GM18907 (cell line): ENCODE results near the gene FAM177A1.
A peak's percentile ranks its signal among the peaks of the same experiment; 100 is the strongest.
"Not testable (repeated sequence)": the region's sequence is repeated elsewhere in the genome, so short reads cannot be mapped to it uniquely, and the experiment has no call there.

ENCODE experiments used
- ATAC-seq: cut with Tn5 transposase; IDR thresholded peaks from one replicate; pipeline ENCODE4 v1.9.1; 2021; ENCODE audit warnings: mild to moderate bottlenecking, moderate library complexity; ENCODE audit not compliant: unreplicated experiment

FAM177A1 gene

DNA sequence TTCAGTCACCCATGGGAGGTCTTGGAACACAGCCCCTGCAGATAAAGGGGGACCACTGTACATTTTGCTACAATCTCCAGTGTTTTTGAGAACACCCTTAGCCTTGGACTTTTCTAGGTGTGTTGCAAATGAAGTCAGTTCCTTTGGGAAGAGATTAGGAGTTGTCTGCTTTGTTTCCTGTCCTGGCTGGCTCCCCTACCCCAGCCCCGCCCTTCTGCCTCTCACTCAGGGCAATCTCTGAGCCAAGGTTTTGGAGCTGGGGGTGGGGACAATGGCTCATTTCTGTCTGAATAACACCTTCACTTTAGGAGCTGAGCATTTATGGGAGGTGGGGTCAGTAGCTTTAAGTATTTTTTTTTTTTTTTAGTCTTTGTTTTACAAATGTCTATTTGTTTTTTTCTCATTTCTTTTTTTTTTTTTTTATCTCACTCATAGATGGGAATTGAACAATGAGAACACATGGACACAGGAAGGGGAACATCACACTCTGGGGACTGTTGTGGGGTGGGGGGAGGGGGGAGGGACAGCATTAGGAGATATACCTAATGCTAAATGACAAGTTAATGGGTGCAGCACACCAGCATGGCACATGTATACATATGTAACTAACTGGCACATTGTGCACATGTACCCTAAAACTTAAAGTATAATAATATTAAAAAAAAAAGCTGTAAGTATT lies 15.2 kb downstream of the FAM177A1 start:
- not testable (repeated sequence) for ATAC-seq

DNA sequence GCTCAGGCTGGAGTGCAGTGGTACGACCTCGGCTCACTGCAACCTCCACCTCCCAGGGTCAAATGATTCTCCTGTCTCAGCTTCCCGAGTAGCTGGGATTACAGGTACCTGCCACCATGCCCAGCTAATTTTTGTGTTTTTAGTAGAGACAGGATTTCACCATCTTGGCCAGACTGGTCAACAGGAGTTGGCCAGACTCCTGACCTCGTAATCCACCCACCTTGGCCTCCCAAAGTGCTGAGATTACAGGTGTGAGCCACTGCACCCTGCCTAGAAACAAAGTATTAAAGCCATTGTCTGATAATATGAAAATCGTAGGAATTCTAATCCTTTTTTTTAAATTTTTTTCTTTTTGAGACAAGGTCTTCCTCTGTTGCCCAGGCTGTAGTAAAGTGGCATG lies 19.7 kb downstream of the FAM177A1 start:
- ATAC-seq: not testable (repeated sequence)

- no peak for ATAC-seq
These were observed 22.4 kb downstream of the FAM177A1 start for GRCh38 chr14:35068238-35069012.

- no peak for ATAC-seq
These were observed 26.2 kb downstream of the FAM177A1 start for GRCh38 chr14:35072226-35072625.

DNA sequence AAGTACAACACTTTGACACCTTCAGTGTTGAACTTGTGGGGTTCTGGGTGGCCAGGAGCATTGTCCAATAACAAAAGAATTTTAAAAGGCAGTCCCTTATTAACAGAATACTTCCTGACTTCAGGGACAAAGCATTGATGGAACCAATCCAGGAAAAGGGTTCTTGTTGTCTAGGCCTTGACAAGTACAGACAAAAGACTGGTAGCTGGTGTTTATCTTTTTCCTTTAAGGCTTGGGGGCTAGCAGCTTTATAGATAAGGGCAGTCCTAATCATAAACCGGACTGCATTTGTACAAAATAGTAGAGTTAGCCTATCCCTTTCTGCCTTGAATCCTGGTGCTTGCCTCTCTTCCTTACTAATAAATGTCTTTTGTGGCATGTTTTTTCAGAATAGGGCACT lies 27.4 kb downstream of the FAM177A1 start:
- no peak for ATAC-seq

DNA sequence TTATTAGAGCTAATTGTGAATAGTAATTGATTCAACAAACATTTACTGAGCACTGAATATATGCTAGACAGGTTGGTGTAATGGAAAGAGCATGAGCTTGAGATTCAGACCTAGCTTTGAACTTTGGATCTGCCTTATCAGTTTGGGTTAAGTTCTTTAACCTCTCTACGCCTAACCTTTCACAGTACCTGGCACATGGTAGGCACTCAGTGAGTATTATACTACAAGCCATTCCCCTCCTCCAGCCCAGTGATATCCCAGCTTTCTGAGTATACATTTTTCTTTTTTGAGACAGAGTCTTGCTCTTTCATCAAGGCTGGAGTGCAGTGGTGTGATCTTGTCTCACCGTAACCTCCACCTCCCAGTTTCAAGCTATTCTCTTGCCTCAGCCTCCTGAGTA lies 32.0 kb downstream of the FAM177A1 start:
- no peak for ATAC-seq

DNA sequence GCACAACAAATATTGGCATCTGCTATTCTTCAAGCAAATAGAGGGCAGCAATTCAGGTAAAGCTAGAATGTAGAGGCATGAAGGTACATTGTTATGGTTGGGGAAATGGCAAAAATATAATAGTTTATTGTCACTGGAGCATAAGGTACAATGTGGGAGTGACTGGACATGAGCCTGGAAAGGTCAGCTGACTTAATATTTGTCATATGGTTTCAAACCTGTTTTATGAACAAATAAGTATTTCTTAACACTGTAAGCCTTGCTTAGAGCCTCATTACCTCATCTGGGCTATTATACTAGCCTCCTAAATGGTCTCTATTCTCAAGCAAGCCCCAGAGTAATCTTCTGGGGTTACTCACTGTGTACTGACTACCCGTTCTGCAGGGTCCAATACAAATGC lies 33.7 kb downstream of the FAM177A1 start:
- no peak for ATAC-seq

DNA sequence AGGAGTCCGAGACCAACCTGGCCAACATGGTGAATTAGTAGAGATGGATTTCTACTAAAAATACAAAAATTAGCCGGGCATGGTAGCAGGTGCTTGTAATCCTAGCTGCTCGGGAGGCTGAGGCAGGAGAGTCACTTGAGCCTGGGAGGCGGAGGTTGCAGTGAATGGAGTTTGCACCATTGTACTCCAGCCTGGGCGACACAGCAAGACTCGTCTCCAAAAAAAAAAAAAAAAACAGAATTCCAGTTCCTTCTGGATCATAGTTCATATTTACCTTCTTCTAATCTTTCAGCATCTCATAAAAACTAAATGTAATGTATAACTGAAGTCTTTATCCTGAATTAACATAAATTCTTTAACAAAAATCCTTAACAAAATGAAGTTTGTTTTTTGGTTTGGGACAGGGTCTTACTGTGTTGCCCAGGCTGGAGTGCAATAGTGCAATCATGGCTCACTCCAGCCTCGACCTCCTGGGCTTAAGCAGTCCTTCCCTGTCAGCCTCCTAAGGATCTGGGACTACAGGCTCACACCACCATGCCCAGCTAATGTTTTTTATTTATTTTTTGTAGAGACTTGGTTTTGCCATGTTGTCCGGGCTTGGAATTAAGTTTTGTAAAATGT lies 37.6 kb downstream of the FAM177A1 start:
- ATAC-seq: no peak

- no peak for ATAC-seq
These were observed 39.4 kb downstream of the FAM177A1 start for GRCh38 chr14:35085441-35085840.

- no peak for ATAC-seq
These were observed 42.4 kb downstream of the FAM177A1 start for GRCh38 chr14:35088514-35088913.

DNA sequence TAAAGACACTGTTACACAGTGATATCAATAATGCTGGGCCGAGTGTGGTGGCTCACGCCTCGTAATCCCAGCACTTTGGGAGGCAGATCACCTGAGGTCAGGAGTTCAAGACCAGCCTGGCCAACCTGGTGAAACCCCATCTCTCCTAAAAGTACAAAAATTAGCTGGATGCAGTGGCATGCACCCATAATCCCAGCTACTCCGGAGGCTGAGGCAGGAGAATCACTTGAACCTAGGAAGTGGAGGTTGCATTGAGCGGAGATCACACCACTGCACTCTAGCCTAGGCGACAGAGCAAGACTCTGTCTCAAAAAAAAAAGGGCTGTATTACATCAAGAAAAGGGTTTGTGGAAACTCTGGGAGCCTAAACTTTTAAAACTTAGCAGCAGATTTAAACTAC lies 48.6 kb downstream of the FAM177A1 start:
- ATAC-seq: not testable (repeated sequence)

GRCh38 chr14:35107866-35108265 lies 61.8 kb downstream of the FAM177A1 start:
- no peak for ATAC-seq

DNA sequence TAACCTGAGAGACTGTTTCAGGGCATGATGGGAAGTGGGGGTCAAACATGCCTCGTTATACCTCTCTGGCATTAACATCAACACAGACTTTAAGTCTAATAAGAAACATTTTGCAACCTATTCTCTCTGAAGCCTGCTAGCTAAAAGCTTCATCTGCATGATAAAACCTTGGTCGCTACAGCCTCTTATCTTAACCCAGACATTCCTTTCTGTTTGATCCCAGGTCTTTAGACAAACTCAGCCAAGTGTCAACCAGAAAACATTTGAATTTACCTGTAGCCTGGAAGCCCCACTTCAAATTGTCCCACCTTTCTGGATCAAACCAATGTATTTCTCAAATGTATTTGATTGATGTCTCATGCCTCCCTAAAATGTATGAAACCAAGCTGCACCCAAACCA lies 66.6 kb downstream of the FAM177A1 start:
- ATAC-seq: no peak

DNA sequence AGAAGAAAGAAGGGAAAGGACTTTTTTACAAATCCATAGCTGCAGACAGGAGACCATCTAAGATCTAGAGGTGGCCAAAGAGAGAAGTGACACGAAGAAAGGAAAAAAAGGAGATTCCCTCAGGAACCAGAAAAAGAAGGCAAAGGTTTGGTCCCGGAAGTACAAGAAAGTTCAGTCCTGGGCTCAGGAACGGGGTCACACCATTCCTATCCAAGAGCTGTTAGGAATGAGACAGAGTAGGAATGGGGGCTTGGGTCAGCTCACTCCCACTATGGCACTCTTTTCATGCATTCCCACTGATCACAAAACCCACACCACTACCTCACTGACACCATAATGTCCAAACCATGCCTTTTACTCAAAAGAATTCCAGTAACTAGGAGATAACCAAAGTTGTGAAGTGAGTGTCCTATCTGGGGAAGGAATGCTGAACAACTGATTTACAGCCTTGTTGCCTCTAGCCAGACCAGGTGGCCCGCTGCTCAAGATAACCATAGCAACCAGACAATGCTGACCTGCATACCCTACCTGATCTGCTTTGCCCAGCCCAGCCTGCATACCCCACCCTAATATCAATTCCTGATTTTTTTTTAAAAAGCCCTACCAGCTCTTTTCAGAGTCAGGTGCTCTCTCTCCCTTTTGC lies 67.4 kb downstream of the FAM177A1 start:
- no peak for ATAC-seq

- no peak for ATAC-seq
These were observed 68.0 kb downstream of the FAM177A1 start for GRCh38 chr14:35114036-35114435.

- no peak for ATAC-seq
These were observed 70.2 kb downstream of the FAM177A1 start for GRCh38 chr14:35116242-35116641.

DNA sequence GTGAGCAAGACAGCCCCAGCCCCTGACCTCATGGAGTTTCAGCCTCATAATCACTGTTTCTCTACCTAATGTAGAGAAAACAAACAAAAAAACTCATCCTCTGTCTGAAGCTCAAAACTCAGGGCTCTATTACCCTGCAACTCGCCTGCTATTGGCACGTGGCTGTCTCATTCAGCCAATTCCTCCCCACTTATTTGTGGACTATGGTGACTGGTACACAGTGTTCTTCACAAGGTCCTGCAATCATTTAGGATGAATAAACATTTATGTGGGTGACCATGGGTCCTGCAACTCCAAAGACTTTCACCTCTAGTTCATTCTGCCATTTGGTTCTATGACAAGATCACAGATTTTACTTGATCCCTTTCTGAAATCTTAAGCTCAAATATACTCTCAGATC lies 71.0 kb downstream of the FAM177A1 start:
- ATAC-seq: no peak

DNA sequence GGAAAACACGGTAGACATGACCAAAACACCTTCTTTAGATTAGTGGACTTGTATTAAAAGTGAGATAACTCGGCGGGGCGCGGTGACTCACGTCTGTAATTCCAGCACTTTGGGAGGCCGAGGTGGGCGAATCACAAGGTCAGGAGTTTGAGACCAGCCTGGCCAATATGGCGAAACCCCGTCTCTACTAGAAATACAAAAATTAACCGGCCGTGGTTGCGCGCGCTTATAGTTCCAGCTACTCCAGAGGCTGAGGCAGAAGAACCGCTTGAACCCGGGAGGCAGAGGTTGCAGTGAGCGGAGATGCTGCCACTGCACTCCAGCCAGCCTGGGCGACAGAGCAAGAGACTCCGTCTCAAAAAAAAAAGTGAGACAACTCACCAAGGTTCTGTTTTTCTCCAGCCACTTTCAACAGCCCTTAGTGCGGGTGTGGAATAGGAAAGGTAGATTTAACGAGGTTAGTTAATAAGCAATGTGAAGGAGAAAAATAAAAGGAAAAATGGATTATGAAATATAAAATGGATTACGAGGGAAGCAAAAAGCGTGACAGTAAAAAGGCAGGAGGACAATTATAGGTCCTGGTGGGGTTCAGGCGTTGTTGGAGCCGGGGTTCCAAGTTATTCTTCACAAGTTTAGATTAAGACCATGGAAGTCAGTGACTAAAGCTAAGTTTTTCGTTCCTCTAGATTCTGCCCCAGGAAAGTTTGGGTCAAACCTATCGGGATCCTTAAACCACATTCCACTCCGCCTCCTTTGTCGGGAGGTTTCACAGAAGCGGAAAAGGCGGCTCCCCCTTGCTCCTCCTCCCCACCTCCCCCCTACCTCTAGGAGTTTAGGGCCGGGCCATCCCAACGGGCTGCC lies 75.2 kb downstream of the FAM177A1 start:
- ATAC-seq: peak; percentile 4

- peak; percentile 87 for ATAC-seq
These were observed 76.0 kb downstream of the FAM177A1 start, which contains the start of the genes PPP2R3C and PRORP for GRCh38 chr14:35121887-35122695. TSS of gene PPP2R3C (minus strand) at chr14:35121990. CDS start at chr14:35121959, 31 bp downstream. TSS of gene PRORP (plus strand) at chr14:35122552. CDS start at chr14:35123246, 694 bp downstream.
